Measurements from ENCODE around the gene AARS2. TPM values are rescaled to one million over a fixed set of nuclear protein-coding genes. Genes with fewer than 3 reads are reported as not detected.

AARS2 gene
- total RNA-seq, 1 experiment from 2014 or later, result 41.5 TPM

GRCh38 chr6:44304282-44305199 lies 8.6 kb downstream of the AARS2 start:
- in situ Hi-C loops (cut with HindIII; ENCODE audit: low sequenced_read_pairs), result no loop called here
- DNase-seq (ENCODE audit: low spot score), result peak; percentile 71

DNA sequence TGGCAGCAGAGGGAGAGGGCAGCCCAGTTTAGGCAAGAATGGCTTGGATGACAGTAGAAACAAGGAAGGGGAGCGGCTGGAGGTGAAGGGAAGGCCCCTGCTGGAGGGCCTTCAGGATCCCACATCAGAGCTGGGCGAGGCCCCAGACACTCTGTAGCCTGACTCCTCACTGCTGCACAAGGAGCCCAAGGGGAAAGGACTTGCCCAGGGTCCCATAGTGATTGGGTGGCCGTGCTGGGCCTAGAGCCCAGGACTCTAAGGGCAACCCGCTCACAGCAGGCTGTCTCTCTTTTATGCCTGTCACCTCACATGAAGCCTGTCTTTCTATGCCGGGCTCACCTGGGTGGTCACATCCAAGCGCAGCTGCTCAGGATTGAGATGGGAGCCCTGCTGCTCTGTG lies 9.3 kb downstream of the AARS2 start:
- DNase-seq (ENCODE audit: low spot score), result no peak
- in situ Hi-C loops (cut with HindIII; ENCODE audit: low sequenced_read_pairs), result no loop called here

GRCh38 chr6:44302856-44303255 lies 10.3 kb downstream of the AARS2 start:
- DNase-seq (ENCODE audit: low spot score), result no peak
- in situ Hi-C loops (cut with HindIII; ENCODE audit: low sequenced_read_pairs), result no loop called here

GRCh38 chr6:44301782-44302564 lies 11.2 kb downstream of the AARS2 start:
- DNase-seq (ENCODE audit: low spot score), result no peak
- in situ Hi-C loops (cut with HindIII; ENCODE audit: low sequenced_read_pairs), result no loop called here

GRCh38 chr6:44301106-44301505 lies 12.0 kb downstream of the AARS2 start:
- in situ Hi-C loops (cut with HindIII; ENCODE audit: low sequenced_read_pairs), result no loop called here
- no peak for DNase-seq (ENCODE audit: low spot score)

DNA sequence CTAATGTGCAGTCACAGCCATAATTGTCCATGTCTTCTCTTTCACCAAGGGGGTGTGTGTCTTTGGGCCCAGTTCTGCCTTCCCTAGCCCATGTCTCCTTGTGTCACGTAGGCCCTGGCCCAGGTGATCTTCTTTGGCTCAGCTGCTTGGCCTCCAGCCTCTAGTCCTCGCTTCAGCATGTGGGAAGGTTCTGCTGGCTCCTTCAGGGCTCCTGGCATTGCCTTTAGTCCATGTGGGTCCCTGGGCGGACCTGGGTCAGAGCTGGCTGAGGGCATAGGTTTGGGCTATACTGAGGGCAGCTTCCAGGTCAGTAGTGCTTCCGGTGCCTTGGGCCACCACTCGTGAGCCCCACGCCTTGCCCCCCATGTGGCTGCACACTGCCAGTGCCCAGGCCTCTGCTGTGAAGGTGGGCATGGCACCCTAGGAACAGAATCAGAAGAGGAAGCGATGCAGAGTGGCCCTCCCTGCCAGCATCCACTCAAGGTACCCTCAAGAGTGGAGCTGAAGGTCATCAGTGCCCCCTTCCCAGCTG lies 12.8 kb downstream of the AARS2 start:
- in situ Hi-C loops (cut with HindIII; ENCODE audit: low sequenced_read_pairs), result no loop called here
- no peak for DNase-seq (ENCODE audit: low spot score)

- no peak for DNase-seq (ENCODE audit: low spot score)
- in situ Hi-C loops (cut with HindIII; ENCODE audit: low sequenced_read_pairs), result no loop called here
These were observed 14.3 kb downstream of the AARS2 start for GRCh38 chr6:44298864-44299263.

DNA sequence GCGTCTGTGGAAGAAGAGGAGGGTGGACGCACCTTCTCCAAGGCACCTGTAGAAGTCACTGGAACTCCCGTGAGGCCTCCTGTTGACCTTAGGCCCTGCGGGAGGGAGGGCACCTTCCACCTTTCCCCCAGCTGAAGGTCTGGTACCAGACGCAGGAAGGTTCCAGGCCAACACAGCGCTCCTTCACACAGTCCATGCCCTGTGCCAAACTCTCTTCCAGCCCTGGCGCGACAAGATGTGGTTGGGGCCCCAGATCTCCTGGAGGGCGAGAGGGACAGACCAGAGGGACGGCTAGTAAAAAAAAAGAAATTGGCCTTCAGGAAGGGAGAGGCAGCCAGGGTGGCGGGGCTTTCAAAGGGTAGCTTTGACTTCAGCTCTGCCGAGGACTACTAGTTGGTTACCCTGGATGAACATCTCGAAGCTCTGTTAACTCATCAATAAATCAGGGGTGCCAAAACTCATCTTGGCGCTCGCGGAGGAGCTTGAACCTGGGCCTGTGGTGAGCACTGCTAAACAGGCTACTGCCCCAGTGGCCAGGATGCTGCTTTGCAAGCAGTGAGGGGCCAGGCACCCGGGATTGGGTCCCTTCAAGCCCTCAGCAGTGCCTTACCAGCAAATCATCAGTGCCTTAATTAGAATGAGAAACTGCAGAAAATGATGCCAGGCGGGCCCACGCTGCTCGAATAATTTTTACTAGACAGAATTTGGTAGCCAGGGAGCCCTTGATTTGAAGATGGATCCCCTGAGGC lies 14.9 kb downstream of the AARS2 start:
- in situ Hi-C loops (cut with HindIII; ENCODE audit: low sequenced_read_pairs), result no loop called here
- no peak for DNase-seq (ENCODE audit: low spot score)

DNA sequence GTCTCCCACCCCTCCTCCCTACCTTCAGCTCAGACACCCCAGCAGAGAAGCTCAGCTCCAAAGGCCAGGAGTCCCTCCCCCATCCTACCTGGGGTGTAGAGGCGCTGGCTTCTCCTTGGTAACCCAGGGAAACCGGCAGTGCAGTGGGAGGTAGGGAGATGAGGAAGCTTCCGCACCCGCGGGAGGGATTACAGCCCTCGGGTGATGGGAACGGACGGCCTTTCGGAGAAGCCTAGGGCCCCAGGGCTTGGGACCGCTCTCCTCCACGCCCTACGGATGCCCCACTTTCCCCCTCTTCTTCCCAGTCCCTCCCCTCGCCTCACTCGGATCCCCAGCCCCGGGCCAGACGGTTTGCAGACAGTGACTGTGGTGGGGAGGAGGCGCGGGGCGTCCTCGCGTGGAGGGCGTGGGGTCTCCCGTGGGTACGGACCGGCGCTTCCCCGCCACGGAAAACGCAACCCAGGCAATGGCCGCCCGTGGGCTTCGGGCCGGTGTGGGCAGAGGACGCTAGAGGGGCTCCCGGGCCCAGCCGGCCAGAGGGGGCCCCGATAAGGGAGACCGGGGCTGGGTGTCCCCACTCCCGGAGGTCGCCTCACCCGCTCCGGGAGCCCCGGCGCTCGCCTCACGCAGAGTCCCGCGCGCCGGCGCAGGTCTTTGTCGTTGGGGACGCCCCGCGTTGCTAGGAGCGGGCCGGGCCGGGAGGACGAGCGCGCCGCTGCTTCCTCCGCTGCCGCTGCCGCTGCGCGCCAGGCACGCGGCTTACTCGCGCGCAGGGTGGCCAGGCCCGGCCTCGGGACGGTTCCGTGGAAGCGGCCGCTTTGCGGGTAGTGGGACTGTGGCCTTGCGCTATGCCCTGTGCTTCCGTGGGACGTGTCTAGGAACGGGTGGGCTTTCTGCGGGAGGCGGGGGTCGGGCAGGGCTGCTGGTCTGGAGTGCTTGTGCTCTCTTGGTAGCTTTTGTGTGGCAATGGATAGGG lies 15.8 kb downstream of the AARS2 start:
- peak; percentile 70 for DNase-seq (ENCODE audit: low spot score)
- in situ Hi-C loops (cut with HindIII; ENCODE audit: low sequenced_read_pairs), result no loop called here

- DNase-seq (ENCODE audit: low spot score), result peak; percentile 64
These were observed 18.0 kb downstream of the AARS2 start for GRCh38 chr6:44294832-44295791.

DNA sequence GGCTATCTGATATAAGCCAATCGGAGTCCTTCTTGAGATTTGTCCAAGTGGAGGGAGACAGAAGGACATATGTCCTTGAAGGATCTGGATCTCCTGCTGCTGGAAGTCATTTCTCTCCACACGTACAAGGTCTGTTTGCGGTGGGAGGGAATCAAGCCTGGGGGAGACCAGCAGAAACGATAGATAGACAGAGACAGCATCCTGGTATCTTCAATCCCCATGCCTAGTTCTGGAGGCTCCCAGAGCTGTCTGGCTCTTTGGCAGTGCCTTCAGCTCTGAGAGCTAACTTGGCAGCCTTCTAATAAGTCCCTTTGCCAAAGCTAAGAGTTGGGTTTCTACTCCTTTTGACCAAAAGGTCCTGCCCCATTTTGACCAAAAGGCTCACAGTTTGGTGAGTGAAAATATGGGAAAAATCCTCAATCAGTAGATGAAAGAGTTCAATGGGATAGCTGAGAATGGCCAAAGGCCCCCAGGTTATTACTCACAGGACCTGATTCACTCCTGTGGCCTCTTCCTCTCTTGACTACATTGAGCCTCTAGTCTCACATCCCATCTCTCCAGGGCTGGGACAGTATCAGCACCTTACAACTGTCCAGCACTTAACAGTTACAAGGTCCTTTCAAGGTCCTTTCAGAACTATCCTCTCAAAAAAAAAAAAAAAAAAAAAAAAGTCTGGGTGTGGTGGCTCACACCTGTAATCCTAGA lies 20.3 kb downstream of the AARS2 start:
- peak; percentile 80 for DNase-seq (ENCODE audit: low spot score)
- in situ Hi-C loops (cut with HindIII; ENCODE audit: low sequenced_read_pairs), result no loop called here

More at GRCh38 chr6:44294832-44295791, 18.0 kb downstream of the AARS2 start:
- in situ Hi-C loops (cut with HindIII; ENCODE audit: low sequenced_read_pairs), result no loop called here

GRCh38 chr6:44291841-44292240 lies 21.3 kb downstream of the AARS2 start:
- DNase-seq (ENCODE audit: low spot score), result no peak
- in situ Hi-C loops (cut with HindIII; ENCODE audit: low sequenced_read_pairs), result no loop called here

- in situ Hi-C loops (cut with HindIII; ENCODE audit: low sequenced_read_pairs), result no loop called here
- peak; percentile 99 for DNase-seq (ENCODE audit: low spot score)
These were observed 23.4 kb downstream of the AARS2 start for GRCh38 chr6:44289726-44290260.

- no peak for DNase-seq (ENCODE audit: low spot score)
- in situ Hi-C loops (cut with HindIII; ENCODE audit: low sequenced_read_pairs), result no loop called here
These were observed 26.4 kb downstream of the AARS2 start for GRCh38 chr6:44286747-44287146.

DNA sequence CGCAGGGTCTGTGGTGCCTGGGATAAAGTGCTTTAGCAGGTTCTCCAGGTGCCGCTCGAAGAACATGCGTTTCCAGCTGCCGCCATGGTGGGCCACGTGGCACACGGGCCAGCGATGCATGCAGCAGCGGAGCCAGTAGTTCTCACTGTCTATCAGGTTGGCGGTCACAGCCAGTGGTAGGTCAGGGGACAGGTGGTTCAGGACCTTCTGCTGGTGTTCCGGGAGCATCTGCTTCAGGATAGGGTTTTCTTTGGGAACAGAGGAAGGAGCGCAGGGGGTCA lies 26.9 kb downstream of the AARS2 start:
- in situ Hi-C loops (cut with HindIII; ENCODE audit: low sequenced_read_pairs), result no loop called here

DNA sequence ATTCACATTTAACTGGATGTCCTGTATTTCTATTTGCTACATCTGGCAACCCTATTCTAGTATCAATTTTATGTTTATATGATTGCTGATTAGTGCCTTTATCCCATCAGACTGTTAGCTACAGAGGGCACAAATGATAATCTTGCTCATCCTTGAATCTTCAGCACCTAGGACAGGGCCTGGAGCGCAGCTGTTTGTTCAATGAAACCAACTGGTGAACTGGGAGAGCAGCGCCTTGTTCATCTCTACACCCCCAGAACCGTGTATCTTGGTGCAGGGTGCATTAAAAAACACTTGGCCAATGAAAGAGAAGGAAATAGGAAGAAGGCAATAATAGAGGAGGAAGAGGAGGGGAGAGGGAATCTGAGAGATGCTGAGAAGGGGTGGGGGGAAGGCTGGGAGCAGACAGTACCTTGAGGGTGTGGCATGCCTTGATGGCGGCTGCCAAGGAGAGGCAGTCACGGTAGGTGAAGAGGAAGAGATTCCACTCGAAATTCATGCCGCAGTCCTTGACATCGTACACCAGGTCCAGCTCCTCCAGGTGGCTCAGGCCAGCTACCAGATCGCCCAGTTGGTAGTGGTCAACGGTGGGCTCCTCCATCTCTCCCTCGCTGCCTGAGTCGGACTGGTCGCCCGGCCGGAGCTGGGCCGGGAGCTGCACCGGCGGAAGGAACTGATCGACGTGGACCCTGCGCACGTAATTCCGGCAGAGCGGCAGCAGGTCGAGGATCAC lies 27.4 kb downstream of the AARS2 start:
- no peak for DNase-seq (ENCODE audit: low spot score)
- in situ Hi-C loops (cut with HindIII; ENCODE audit: low sequenced_read_pairs), result no loop called here

More for the DNA sequence above, 26.9 kb downstream of the AARS2 start:
- no peak for DNase-seq (ENCODE audit: low spot score)

Data from G401 (cell line).